K562 (cell line): Measurements from ENCODE around the gene TTC23L. TPM values are rescaled to one million over a fixed set of nuclear protein-coding genes. Genes with fewer than 3 reads are reported as not detected.

Source experiments
- CBFA2T3 ChIP-seq: fragments of 450-650 bp; IDR thresholded peaks from 2 replicates; pipeline ENCODE4 v1.6.1; 2017
- CHD4 ChIP-seq: fragments of 200-600 bp; sonication (generic); IDR thresholded peaks from 3 replicates; pipeline ENCODE4 v1.6.1; 2012; ENCODE audit warnings: low read depth, mild to moderate bottlenecking, mixed read lengths, low read length, inconsistent platforms; ENCODE audit not compliant: insufficient read depth, insufficient replicate concordance, poor library complexity, severe bottlenecking
- ESRRA ChIP-seq: fragments of 450-650 bp; IDR thresholded peaks from 2 replicates; pipeline ENCODE4 v1.6.1; 2014; ENCODE audit warnings: low read depth, mild to moderate bottlenecking, moderate library complexity, borderline replicate concordance
- ETS2 ChIP-seq: IDR thresholded peaks from 2 replicates; pipeline ENCODE4 v1.6.1; 2016; ENCODE audit warnings: borderline replicate concordance, missing genetic modification characterization, mild to moderate bottlenecking, moderate library complexity, missing compliant biosample characterization; ENCODE audit not compliant: poor library complexity, severe bottlenecking
- GATA2 ChIP-seq: sonication (generic); formaldehyde crosslinking; IDR thresholded peaks from 2 replicates; pipeline ENCODE4 v1.4.0; 2020; ENCODE audit warnings: mild to moderate bottlenecking, missing genetic modification reagents
- HOXB6 ChIP-seq: fragments of 250-450 bp; sonication (Bioruptor Pico); IDR thresholded peaks from 2 replicates; pipeline ENCODE4 v1.5.1; 2022; ENCODE audit warnings: mild to moderate bottlenecking, borderline replicate concordance
- ILF3 ChIP-seq: fragments of 450-650 bp; IDR thresholded peaks from 2 replicates; pipeline ENCODE4 v1.6.1; 2018; ENCODE audit warnings: antibody characterized with exemption, mild to moderate bottlenecking, moderate library complexity, borderline replicate concordance
- KAT2B ChIP-seq: IDR thresholded peaks from one replicate; pipeline ENCODE4 v1.6.1; 2012; ENCODE audit warnings: low read depth, mild to moderate bottlenecking, control low read depth, inconsistent platforms, low read length, moderate library complexity
- MAFG ChIP-seq: fragments of 450-650 bp; conservative IDR thresholded peaks from 2 replicates; pipeline ENCODE4 v1.6.1; 2016; ENCODE audit warnings: missing genetic modification characterization, missing compliant biosample characterization
- MEIS2 ChIP-seq: fragments of 450-650 bp; IDR thresholded peaks from 2 replicates; pipeline ENCODE4 v1.6.1; 2014; ENCODE audit warnings: mild to moderate bottlenecking; ENCODE audit not compliant: partially characterized antibody
- MTA2 ChIP-seq: fragments of 450-650 bp; IDR thresholded peaks from 2 replicates; pipeline ENCODE4 v1.6.1; 2016; ENCODE audit warnings: low read depth
- NFIC ChIP-seq: fragments of 450-650 bp; IDR thresholded peaks from 2 replicates; pipeline ENCODE4 v1.6.1; 2017; ENCODE audit warnings: mild to moderate bottlenecking, inconsistent platforms
- NR4A1 ChIP-seq, 2 experiments: fragments of 250-450 bp in 1 of 2; fragments of 450-650 bp in 1 of 2; sonication (Bioruptor Pico) in 1 of 2; IDR thresholded peaks; 2 replicates each; pipeline versions ENCODE4 v1.4.0 to v1.6.1; 2016 to 2020; ENCODE audit warnings: mild to moderate bottlenecking in 2 of 2, missing compliant biosample characterization in 1 of 2, missing genetic modification characterization in 1 of 2, moderate library complexity in 1 of 2
- RBM25 ChIP-seq: fragments of 200-400 bp; formaldehyde crosslinking; IDR thresholded peaks from 2 replicates; pipeline ENCODE4 v1.6.1; 2018; ENCODE audit warnings: low read length, low read depth, moderate library complexity; ENCODE audit not compliant: severe bottlenecking
- TEAD2 ChIP-seq: fragments of 450-650 bp; IDR thresholded peaks from 2 replicates; pipeline ENCODE4 v1.6.1; 2016; ENCODE audit warnings: missing genetic modification characterization, control low read depth, missing compliant biosample characterization
- ZBTB7A ChIP-seq: IDR thresholded peaks from 2 replicates; pipeline ENCODE4 v1.6.1; 2011; ENCODE audit warnings: low read depth, mild to moderate bottlenecking, low read length, moderate library complexity, borderline replicate concordance; ENCODE audit not compliant: control insufficient read depth
- polyA plus RNA-seq, 8 experiments: library from polyadenylated mRNA; depleted of rRNA in 4 of 8; stranded (reverse) in 5 of 8; unstranded in 3 of 8; fragments of >200 nt; fragmentation: Nextera tagmentation in 2 of 8; fragmentation: Illumina TruSeq in 1 of 8; extraction: Ambion mirVana in 2 of 8; extraction: Trizol in 1 of 8; gene quantifications; 2 replicates each; pipeline versions ENCODE4 v1.2.1 to v1.2.3, GENCODE V29; 2011 to 2014; ENCODE audit warnings: inconsistent platforms in 1 of 8, missing spikeins in 1 of 8
- total RNA-seq, 7 experiments: library from RNA; depleted of rRNA in 6 of 7; stranded (reverse); fragments of >200 nt in 6 of 7; fragmentation: Illumina TruSeq in 2 of 7; extraction: Trizol in 2 of 7; gene quantifications; 2 replicates each; pipeline versions ENCODE4 v1.2.1 to v1.2.3, GENCODE V29; 2011 to 2021; ENCODE audit warnings: low replicate concordance in 1 of 7
- TF ChIP-seq, protein P1 (sequence below): fragments of 250-450 bp; sonication (Bioruptor Pico); IDR thresholded peaks from 2 replicates; pipeline ENCODE4 v1.5.0; 2022; ENCODE audit warnings: mild to moderate bottlenecking
- TF ChIP-seq, protein P2 (sequence below): fragments of 200-400 bp; formaldehyde crosslinking; IDR thresholded peaks from 2 replicates; pipeline ENCODE4 v1.6.1; 2017; ENCODE audit warnings: mild to moderate bottlenecking, low read depth, low read length, moderate library complexity
- TF ChIP-seq, protein P3 (sequence below): sonication (generic); formaldehyde crosslinking; IDR thresholded peaks from 2 replicates; pipeline ENCODE4 v1.8.0; 2022; ENCODE audit warnings: missing genetic modification reagents, mild to moderate bottlenecking, borderline replicate concordance

Gene TTC23L
- total and polyA plus RNA-seq, 9 of the 15 experiments (the other 6 are each of a cell fraction or from before 2014, with no cell fraction given) = 0.03 to 0.32 (median 0.14) TPM; not detected in 2

DNA sequence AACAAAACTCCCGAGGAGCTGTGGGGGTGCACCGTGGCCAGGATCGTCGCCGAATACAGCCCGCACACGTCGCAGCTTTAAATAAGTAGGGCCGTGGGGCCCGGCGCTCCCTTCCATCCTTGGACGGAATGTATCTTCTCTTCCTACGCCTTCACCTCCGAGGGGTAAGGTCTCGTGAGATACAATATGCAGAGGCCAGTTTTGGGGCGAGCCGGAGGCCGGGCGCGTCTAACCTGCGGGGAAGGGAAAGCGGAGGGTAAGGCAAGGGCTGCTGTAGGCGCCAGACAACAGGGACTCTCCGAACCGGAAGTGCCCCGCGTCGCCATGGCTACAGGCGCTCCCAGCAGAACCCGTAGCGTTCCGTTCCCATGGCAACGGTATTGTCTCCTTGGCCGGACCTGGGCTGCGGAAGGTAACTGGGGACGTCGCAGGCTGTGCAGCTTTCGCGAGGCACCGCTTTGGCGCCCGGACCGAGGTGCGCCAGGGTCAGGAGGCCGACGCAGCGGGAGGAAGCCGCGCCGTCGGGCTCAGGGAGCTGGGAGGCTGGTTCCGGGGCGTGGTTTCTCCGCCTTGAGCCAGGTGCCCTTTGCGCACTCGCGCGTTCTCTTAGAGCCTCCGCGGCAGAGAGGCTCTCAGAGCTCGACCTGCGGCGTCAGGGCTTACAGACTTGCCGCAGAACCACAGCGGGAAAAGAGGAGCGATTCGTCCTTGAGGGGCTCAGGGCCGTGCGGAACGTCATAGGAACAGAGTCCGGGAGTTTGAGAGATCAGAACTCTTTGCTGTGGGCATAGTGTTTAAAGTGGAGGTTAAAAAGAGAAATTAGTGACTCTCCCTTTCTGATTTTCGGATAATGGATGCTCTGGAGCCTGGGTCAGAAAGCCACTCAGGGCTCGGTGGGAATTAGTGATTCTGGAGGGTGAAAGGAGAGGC lies at the start of gene TTC23L (continued):
- TF ChIP-seq RBM25 (no peak), MTA2 (no peak), CBFA2T3 (0 out of 2 replicates have a peak, but pooled peaks have one; percentile 6), ETS2 (tag) (no peak), ESRRA (0 out of 2 replicates have a peak, but pooled peaks have one; percentile 53), MAFG (tag) (no peak), MEIS2 (no peak), HOXB6 (CRISPR knock-in tag) (no peak), NFIC (peak; percentile 60), KAT2B (no peak), TEAD2 (tag) (no peak), GATA2 (no peak), CHD4 (no peak), NR4A1 (CRISPR knock-in tag; IDR thresholded peaks at IDR 0.05) (0 out of 2 replicates have a peak, but pooled peaks have one; percentile 69), NR4A1 (tag; IDR thresholded peaks at IDR 0.05) (no peak), ZBTB7A (no peak), ILF3 (no peak)
- TF ChIP-seq, protein P1, sequence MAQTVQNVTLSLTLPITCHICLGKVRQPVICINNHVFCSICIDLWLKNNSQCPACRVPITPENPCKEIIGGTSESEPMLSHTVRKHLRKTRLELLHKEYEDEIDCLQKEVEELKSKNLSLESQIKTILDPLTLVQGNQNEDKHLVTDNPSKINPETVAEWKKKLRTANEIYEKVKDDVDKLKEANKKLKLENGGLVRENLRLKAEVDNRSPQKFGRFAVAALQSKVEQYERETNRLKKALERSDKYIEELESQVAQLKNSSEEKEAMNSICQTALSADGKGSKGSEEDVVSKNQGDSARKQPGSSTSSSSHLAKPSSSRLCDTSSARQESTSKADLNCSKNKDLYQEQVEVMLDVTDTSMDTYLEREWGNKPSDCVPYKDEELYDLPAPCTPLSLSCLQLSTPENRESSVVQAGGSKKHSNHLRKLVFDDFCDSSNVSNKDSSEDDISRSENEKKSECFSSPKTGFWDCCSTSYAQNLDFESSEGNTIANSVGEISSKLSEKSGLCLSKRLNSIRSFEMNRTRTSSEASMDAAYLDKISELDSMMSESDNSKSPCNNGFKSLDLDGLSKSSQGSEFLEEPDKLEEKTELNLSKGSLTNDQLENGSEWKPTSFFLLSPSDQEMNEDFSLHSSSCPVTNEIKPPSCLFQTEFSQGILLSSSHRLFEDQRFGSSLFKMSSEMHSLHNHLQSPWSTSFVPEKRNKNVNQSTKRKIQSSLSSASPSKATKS (CRISPR knock-in tag) = no peak
- TF ChIP-seq, protein P2, sequence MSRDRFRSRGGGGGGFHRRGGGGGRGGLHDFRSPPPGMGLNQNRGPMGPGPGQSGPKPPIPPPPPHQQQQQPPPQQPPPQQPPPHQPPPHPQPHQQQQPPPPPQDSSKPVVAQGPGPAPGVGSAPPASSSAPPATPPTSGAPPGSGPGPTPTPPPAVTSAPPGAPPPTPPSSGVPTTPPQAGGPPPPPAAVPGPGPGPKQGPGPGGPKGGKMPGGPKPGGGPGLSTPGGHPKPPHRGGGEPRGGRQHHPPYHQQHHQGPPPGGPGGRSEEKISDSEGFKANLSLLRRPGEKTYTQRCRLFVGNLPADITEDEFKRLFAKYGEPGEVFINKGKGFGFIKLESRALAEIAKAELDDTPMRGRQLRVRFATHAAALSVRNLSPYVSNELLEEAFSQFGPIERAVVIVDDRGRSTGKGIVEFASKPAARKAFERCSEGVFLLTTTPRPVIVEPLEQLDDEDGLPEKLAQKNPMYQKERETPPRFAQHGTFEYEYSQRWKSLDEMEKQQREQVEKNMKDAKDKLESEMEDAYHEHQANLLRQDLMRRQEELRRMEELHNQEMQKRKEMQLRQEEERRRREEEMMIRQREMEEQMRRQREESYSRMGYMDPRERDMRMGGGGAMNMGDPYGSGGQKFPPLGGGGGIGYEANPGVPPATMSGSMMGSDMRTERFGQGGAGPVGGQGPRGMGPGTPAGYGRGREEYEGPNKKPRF = no peak
- TF ChIP-seq, protein P3, sequence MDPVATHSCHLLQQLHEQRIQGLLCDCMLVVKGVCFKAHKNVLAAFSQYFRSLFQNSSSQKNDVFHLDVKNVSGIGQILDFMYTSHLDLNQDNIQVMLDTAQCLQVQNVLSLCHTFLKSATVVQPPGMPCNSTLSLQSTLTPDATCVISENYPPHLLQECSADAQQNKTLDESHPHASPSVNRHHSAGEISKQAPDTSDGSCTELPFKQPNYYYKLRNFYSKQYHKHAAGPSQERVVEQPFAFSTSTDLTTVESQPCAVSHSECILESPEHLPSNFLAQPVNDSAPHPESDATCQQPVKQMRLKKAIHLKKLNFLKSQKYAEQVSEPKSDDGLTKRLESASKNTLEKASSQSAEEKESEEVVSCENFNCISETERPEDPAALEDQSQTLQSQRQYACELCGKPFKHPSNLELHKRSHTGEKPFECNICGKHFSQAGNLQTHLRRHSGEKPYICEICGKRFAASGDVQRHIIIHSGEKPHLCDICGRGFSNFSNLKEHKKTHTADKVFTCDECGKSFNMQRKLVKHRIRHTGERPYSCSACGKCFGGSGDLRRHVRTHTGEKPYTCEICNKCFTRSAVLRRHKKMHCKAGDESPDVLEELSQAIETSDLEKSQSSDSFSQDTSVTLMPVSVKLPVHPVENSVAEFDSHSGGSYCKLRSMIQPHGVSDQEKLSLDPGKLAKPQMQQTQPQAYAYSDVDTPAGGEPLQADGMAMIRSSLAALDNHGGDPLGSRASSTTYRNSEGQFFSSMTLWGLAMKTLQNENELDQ (CRISPR knock-in tag) = no peak
